Esophagus squamous epithelium (tissue), 4 donors: ENCODE measurements around the gene MEOX1.

Experiments used
- CTCF ChIP-seq, 6 experiments: fragments of 450-650 bp in 4 of 6; fragments of 200-600 bp in 2 of 6; sonication (generic) in 2 of 6; IDR thresholded peaks; one replicate each; pipeline ENCODE4 v1.5.1; 2016 to 2019; ENCODE audit warnings: antibody characterized with exemption in 6 of 6, mild to moderate bottlenecking in 4 of 6, moderate library complexity in 4 of 6
- POLR2A ChIP-seq, 4 donors: fragments of 450-650 bp; IDR thresholded peaks; one replicate each; pipeline ENCODE4 v1.6.1; 2017; ENCODE audit warnings: antibody characterized with exemption in 4 of 4, mild to moderate bottlenecking in 4 of 4, moderate library complexity in 3 of 4

- TF ChIP-seq CTCF (IDR thresholded peaks at IDR 0.05): no peak
- TF ChIP-seq POLR2A (IDR thresholded peaks at IDR 0.05): no peak
These were observed 33.6 kb downstream of the MEOX1 start for GRCh38 chr17:43628089-43628650.
